Calu3 (cell line): Measurements from ENCODE around the gene DOCK1. TPM values are rescaled to one million over a fixed set of nuclear protein-coding genes. Genes with fewer than 3 reads are reported as not detected.
A peak's percentile ranks its signal among the peaks of the same experiment; 100 is the strongest.

Experiments
- BruUV-seq: library from RNA; stranded (reverse); fragments of 400-500 nt; replicated peaks from 2 replicates; lab custom pipeline; 2021; lab: Mats Ljungman, UMichigan
- CTCF ChIA-PET: fragments of 300-600 bp; sonication (Branson Sonifier 250); formaldehyde crosslinking; loops from one replicate; lab custom pipeline; 2022; ENCODE audit warnings: antibody characterized with exemption; lab: Charles Lee
- DNase-seq: peaks from one replicate; pipeline ENCODE4 v3.0.0; 2022
- H3K27ac Mint-ChIP-seq: one replicate; pipeline ENCODE4 v1.8.0; 2022; ENCODE audit warnings: mixed read lengths; ENCODE audit not compliant: unreplicated experiment
- H3K27me3 Mint-ChIP-seq: one replicate; pipeline ENCODE4 v1.8.0; 2022; ENCODE audit warnings: mixed read lengths; ENCODE audit not compliant: unreplicated experiment
- H3K36me3 Mint-ChIP-seq: one replicate; pipeline ENCODE4 v1.8.0; 2022; ENCODE audit warnings: mild to moderate bottlenecking, moderate library complexity, mixed read lengths; ENCODE audit not compliant: insufficient read depth, unreplicated experiment
- H3K4me1 Mint-ChIP-seq: one replicate; pipeline ENCODE4 v1.8.0; 2022; ENCODE audit warnings: mild to moderate bottlenecking, low read depth, mixed read lengths; ENCODE audit not compliant: unreplicated experiment
- H3K4me3 Mint-ChIP-seq: one replicate; pipeline ENCODE4 v1.8.0; 2022; ENCODE audit warnings: mild to moderate bottlenecking, low read depth, moderate library complexity, mixed read lengths; ENCODE audit not compliant: unreplicated experiment
- H3K9me3 Mint-ChIP-seq: one replicate; pipeline ENCODE4 v1.8.0; 2022; ENCODE audit warnings: low read depth, mixed read lengths; ENCODE audit not compliant: unreplicated experiment
- CTCF ChIP-seq: fragments of 200-600 bp; IDR thresholded peaks from one replicate; pipeline ENCODE4 v1.8.0; 2022; ENCODE audit warnings: antibody characterized with exemption; ENCODE audit not compliant: unreplicated experiment
- intact Hi-C: fragments of 100-400 bp; cut with micrococcal nuclease; formaldehyde crosslinking; loops from one replicate; pipeline ENCODE4 v1.10.0; 2022; ENCODE audit not compliant: unreplicated experiment
- total RNA-seq: library from RNA; stranded (reverse); gene quantifications from 2 replicates; pipeline ENCODE4 v1.2.3, GENCODE V29; 2022

Gene DOCK1
- total RNA-seq, 1 experiment from 2014 or later = 34.2 TPM

DNA sequence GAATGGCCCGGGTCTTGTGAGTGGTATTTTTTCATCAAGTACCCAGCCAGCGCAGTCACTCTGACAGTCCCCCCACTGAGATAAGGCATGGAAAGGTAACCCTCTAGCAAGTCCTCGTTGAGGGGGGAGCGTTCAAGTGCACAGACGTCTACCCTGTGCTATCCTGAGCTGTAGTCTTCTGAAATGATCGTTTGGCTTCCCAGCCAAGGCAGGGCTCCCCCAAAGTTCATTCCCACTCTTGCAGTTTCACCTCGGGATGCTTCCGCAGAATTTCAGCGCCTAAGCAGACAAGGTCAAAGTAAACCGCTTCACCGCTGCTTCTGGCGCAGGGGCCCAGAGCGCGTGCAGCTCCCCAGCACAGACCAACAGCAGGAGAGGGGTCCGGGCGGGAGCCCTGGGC lies 289.4 kb downstream of the DOCK1 start:
- no peaks in the 10 kb centered on the region for H3K27me3 Mint-ChIP-seq

DNA sequence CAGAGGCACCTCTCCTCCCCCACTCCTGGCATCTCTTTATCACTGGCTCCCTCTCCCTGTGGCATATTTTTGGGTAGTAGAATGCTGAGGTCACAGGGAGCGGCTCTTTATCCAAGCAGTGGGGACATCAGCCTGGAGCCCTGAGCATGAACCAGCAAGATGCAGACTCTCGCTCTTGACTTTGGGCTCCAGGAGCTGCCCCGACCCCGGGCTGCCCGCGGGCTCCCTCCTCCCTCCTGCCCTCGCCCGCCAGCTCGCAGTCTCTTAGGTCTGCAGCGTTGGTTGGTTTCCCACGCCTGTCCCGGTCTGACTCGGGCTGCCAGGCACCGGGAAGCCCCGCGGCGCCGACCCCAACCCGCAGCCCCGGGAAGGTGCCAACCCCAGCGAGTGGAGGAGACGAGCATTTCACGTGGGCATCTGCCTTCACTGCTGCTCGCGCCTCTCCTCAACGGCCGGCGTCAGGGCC lies 289.8 kb downstream of the DOCK1 start:
- no peak for DNase-seq
- intact Hi-C loops = no loop called here
- Mint-ChIP-seq H3K27me3 (no peaks in the 10 kb centered on the region), H3K4me1 (no peaks in the 10 kb centered on the region), H3K27ac (no peak overlapping the region), H3K4me3 (peak overlapping the region; percentile 56), H3K36me3 (peaks cover 5% of the 10 kb centered on the region), H3K9me3 (no peaks in the 10 kb centered on the region)
- BruUV-seq = no TSS peak
- TF ChIP-seq CTCF = no peak
- CTCF ChIA-PET = no interaction called here

More for the DNA sequence above, 289.4 kb downstream of the DOCK1 start:
- DNase-seq = no peak
- BruUV-seq = no TSS peak
- H3K4me3 Mint-ChIP-seq = no peak overlapping the region
- H3K27ac Mint-ChIP-seq = no peak overlapping the region
- CTCF ChIA-PET = no interaction called here
- intact Hi-C loops = no loop called here
- no peaks in the 10 kb centered on the region for H3K9me3 Mint-ChIP-seq
- no peaks in the 10 kb centered on the region for H3K4me1 Mint-ChIP-seq
- H3K36me3 Mint-ChIP-seq = peaks cover 5% of the 10 kb centered on the region
- no peak for TF ChIP-seq CTCF

GRCh38 chr10:127195571-127196281 lies 290.5 kb downstream of the DOCK1 start:
- H3K9me3 Mint-ChIP-seq = no peaks in the 10 kb centered on the region
- H3K27ac Mint-ChIP-seq = no peak overlapping the region
- peaks cover 5% of the 10 kb centered on the region for H3K36me3 Mint-ChIP-seq
- peak overlapping the region; percentile 56 for H3K4me3 Mint-ChIP-seq
- intact Hi-C loops = no loop called here
- no TSS peak for BruUV-seq
- no peaks in the 10 kb centered on the region for H3K27me3 Mint-ChIP-seq
- no peak for TF ChIP-seq CTCF
- DNase-seq = peak; percentile 5
- no peaks in the 10 kb centered on the region for H3K4me1 Mint-ChIP-seq
- CTCF ChIA-PET = no interaction called here

DNA sequence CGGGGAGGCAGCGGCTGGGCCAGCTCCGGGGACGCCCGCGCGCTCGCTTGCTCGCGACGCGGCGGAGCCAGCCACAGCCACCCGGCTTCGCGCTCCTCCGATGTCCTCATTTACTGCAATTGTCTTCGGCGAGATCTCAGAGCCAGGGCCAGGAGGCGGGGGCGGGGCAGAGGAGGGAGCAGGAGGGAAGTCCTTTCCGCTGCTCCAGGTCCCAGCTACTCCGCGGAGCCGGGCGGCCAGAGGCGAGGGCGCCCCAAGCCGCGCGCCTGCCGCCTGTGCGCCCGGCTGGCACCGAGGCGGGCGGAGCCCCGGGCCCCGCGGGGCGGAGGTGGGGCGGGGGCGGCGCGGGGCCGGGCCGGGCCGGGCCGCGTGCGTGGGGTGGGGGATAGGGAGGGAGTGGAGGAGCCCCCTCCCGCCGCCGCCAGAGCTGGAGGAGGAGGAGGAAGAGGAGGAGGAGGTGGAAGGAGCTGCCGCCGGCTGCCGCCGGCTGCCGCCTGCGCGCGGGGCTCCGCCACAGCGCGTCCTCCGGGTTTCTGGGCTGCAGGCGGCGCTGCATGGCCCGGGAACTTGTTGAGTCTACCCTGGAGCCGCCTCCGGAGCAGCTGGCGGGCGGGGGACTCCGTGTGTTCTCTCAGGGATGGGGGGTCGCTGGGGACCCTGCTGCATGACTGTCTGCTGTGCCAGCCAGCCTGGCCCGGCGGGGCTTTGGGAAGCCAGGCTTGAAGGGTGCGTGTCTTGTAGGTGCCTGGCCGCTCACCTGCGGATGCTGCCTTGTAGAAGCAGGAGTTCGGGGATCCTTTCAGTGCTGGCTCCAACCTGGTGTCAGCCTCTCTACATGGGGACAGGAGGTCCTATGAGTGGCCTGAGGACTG lies 291.3 kb downstream of the DOCK1 start, which contains the start of gene INSYN2A:
INSYN2A (minus strand) TSS at position 310 of the 872 bp plus-strand sequence. CDS start 20,196 bp downstream, outside the sequence.
- H3K36me3 Mint-ChIP-seq = peaks cover 5% of the 10 kb centered on the region
- no peaks in the 10 kb centered on the region for H3K9me3 Mint-ChIP-seq
- CTCF ChIA-PET = no interaction called here
- no peak for TF ChIP-seq CTCF
- peak within 1 kb of the TSS; percentile 56 for H3K4me3 Mint-ChIP-seq
- H3K4me1 Mint-ChIP-seq = no peaks in the 10 kb centered on the region
- DNase-seq = peak; percentile 23
- intact Hi-C loops = no loop called here
- H3K27me3 Mint-ChIP-seq = no peaks in the 10 kb centered on the region
- no peak within 1 kb of the TSS for H3K27ac Mint-ChIP-seq
- BruUV-seq = no TSS peak
